ENCODE data around the gene DBH. TPM values are rescaled to one million over a fixed set of nuclear protein-coding genes. Genes with fewer than 3 reads are reported as not detected.

Gene DBH
- total RNA-seq, 3 donors from 2014 or later (not counting 1 experiment from before 2014, with no cell fraction given): not detected

GRCh38 chr9:133634081-133634691, 2.0 kb upstream of the DBH start:
- no peaks in the 10 kb centered on the region for H3K4me1 Mint-ChIP-seq
- H3K9me3 Mint-ChIP-seq: no peaks in the 10 kb centered on the region
- 60% methylated on average over 24 of the region's 24 CpGs for WGBS (ENCODE audit: insufficient coverage)

GRCh38 chr9:133635098-133635497, 1.1 kb upstream of the DBH start:
- WGBS (ENCODE audit: insufficient coverage): 69% methylated on average over 6 of the region's 6 CpGs
- H3K4me3 ChIP-seq (ENCODE audit: low read length): no peak overlapping the region

More at GRCh38 chr9:133634081-133634691, 2.0 kb upstream of the DBH start:
- no peak for TF ChIP-seq CTCF (IDR thresholded peaks at IDR 0.05)
- Histone ChIP-seq H3K27ac (ENCODE audit: low read length) (no peak overlapping the region), H3K36me3 (ENCODE audit: control insufficient read depth, insufficient read depth, low read length) (no peaks in the 10 kb centered on the region), H3K4me3 (ENCODE audit: low read length) (no peak overlapping the region), H3K4me1 (ENCODE audit: control insufficient read depth, insufficient read depth, low read length) (no peaks in the 10 kb centered on the region), H3K27me3 (ENCODE audit: control insufficient read depth, insufficient read depth, low read length) (no peaks in the 10 kb centered on the region), H3K9me3 (ENCODE audit: control insufficient read depth, insufficient read depth, low read length) (no peaks in the 10 kb centered on the region)
- H3K27ac Mint-ChIP-seq: no peak overlapping the region
- DNase-seq (no peak), ATAC-seq (no peak)
- no peak overlapping the region for H3K4me3 Mint-ChIP-seq
- no peaks in the 10 kb centered on the region for H3K36me3 Mint-ChIP-seq
- peaks cover 0 to 5% of the 10 kb centered on the region in 2 donors for H3K27me3 Mint-ChIP-seq (ENCODE audit: low read depth in 2 of 2)
- intact Hi-C loops (cut with micrococcal nuclease): no loop called here

GRCh38 chr9:133636902-133637301, 739 bp downstream of the DBH start:
- DNase-seq (no peak), ATAC-seq (no peak)
- no peaks in the 10 kb centered on the region for H3K36me3 ChIP-seq (ENCODE audit: control insufficient read depth, insufficient read depth, low read length)
- H3K9me3 ChIP-seq (ENCODE audit: control insufficient read depth, insufficient read depth, low read length): no peaks in the 10 kb centered on the region
- intact Hi-C loops (cut with micrococcal nuclease): no loop called here
- no peak overlapping the region for H3K27ac ChIP-seq (ENCODE audit: low read length)
- Mint-ChIP-seq H3K4me1 (no peaks in the 10 kb centered on the region), H3K9me3 (no peaks in the 10 kb centered on the region), H3K27me3 (ENCODE audit: low read depth in 2 of 2) (peaks cover 0 to 9% of the 10 kb centered on the region in 2 donors), H3K4me3 (no peak overlapping the region), H3K36me3 (no peaks in the 10 kb centered on the region), H3K27ac (no peak overlapping the region)
- WGBS (ENCODE audit: insufficient coverage): 86% methylated on average over 12 of the region's 12 CpGs
- H3K4me3 ChIP-seq (ENCODE audit: low read length): no peak overlapping the region
- no peak for TF ChIP-seq CTCF (IDR thresholded peaks at IDR 0.05)
- H3K27me3 ChIP-seq (ENCODE audit: control insufficient read depth, insufficient read depth, low read length): no peaks in the 10 kb centered on the region
- H3K4me1 ChIP-seq (ENCODE audit: control insufficient read depth, insufficient read depth, low read length): no peaks in the 10 kb centered on the region

More at GRCh38 chr9:133635098-133635497, 1.1 kb upstream of the DBH start:
- no peaks in the 10 kb centered on the region for H3K4me1 ChIP-seq (ENCODE audit: control insufficient read depth, insufficient read depth, low read length)
- H3K36me3 ChIP-seq (ENCODE audit: control insufficient read depth, insufficient read depth, low read length): no peaks in the 10 kb centered on the region
- Mint-ChIP-seq H3K9me3 (no peaks in the 10 kb centered on the region), H3K36me3 (no peaks in the 10 kb centered on the region), H3K4me3 (no peak overlapping the region), H3K27ac (no peak overlapping the region), H3K4me1 (no peaks in the 10 kb centered on the region), H3K27me3 (ENCODE audit: low read depth in 2 of 2) (peaks cover 0 to 5% of the 10 kb centered on the region in 2 donors)
- ATAC-seq (no peak), DNase-seq (no peak)
- intact Hi-C loops (cut with micrococcal nuclease): no loop called here
- H3K27ac ChIP-seq (ENCODE audit: low read length): no peak overlapping the region
- no peak for TF ChIP-seq CTCF (IDR thresholded peaks at IDR 0.05)
- H3K27me3 ChIP-seq (ENCODE audit: control insufficient read depth, insufficient read depth, low read length): no peaks in the 10 kb centered on the region
- no peaks in the 10 kb centered on the region for H3K9me3 ChIP-seq (ENCODE audit: control insufficient read depth, insufficient read depth, low read length)

Data from natural killer cell (primary cell).